Mucosa of rectum (tissue), 2 donors: ENCODE results near the gene ZNF581.
A peak's percentile ranks its signal among the peaks of the same experiment; 100 is the strongest.

Experiments
- H3K27ac ChIP-seq, 2 donors: one replicate each; pipeline ENCODE4 v1.7.0; 2013; ENCODE audit warnings: inconsistent platforms in 2 of 2, low read depth in 2 of 2, low read length in 2 of 2
- H3K27me3 ChIP-seq, 2 donors: one replicate each; pipeline ENCODE4 v1.7.0; 2013; ENCODE audit warnings: low read length in 2 of 2; ENCODE audit not compliant: control insufficient read depth in 2 of 2, insufficient read depth in 2 of 2
- H3K36me3 ChIP-seq, 2 donors: one replicate each; pipeline ENCODE4 v1.7.0; 2013; ENCODE audit warnings: low read length in 2 of 2; ENCODE audit not compliant: control insufficient read depth in 2 of 2, insufficient read depth in 2 of 2
- H3K4me1 ChIP-seq, 2 donors: one replicate each; pipeline ENCODE4 v1.7.0; 2013; ENCODE audit warnings: low read length in 2 of 2, mild to moderate bottlenecking in 1 of 2; ENCODE audit not compliant: control insufficient read depth in 2 of 2, insufficient read depth in 2 of 2
- H3K4me3 ChIP-seq, 2 donors: one replicate each; pipeline ENCODE4 v1.7.0; 2013; ENCODE audit warnings: low read length in 2 of 2
- H3K9ac ChIP-seq, 2 donors: one replicate each; pipeline ENCODE4 v1.7.0; 2013; ENCODE audit warnings: low read length in 2 of 2, low read depth in 1 of 2, mild to moderate bottlenecking in 1 of 2
- H3K9me3 ChIP-seq, 2 donors: one replicate each; pipeline ENCODE4 v1.7.0; 2013; ENCODE audit warnings: low read length in 2 of 2; ENCODE audit not compliant: control insufficient read depth in 2 of 2
- donor health status: healthy.
- donor health status: Normal muscosa, but diverticular disease.

The ZNF581 gene

DNA sequence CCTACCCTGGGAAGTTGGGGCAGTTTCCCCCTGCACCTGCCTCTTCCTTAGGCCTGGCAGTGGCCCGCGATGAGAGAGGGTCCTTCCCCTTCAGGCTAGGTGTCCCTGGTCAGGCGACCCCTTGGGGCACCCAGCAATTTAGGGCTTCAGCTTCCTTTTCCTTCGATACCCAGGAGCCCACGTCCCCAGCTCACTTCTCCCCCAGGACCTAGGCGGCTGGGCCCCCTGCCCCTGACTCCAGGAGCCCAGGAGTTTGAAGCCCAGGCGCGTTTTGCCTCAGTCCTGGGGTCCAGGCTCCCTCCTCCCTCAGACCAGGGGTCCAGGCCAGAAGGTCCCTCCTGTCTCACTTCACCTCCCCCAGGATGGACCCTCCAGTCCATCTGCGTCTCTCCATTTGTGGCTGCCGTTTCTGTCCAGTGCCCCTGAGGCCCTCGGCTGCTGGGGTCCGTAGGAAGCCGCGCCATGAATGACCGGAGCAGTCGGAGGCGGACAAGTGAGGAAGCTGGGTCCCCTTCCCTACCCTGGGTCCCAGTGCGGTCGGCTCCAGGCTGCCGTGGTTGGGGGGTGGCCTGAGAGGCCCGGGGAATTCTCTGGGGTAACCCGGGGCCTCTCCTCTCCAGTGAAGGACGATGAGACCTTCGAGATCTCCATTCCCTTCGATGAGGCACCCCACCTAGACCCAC lies 5.3 kb downstream of the ZNF581 start:
- H3K27ac ChIP-seq = peak overlapping the region in 1 of 2 donors; percentile 76
- no peaks in the 10 kb centered on the region for H3K27me3 ChIP-seq
- peaks cover 21 to 25% of the 10 kb centered on the region in 2 donors for H3K4me1 ChIP-seq
- H3K9me3 ChIP-seq = no peaks in the 10 kb centered on the region
- H3K9ac ChIP-seq = peak overlapping the region; percentile 68 to 77
- H3K36me3 ChIP-seq = peaks cover 3 to 12% of the 10 kb centered on the region in 2 donors
- peak overlapping the region; percentile 76 to 90 for H3K4me3 ChIP-seq

DNA sequence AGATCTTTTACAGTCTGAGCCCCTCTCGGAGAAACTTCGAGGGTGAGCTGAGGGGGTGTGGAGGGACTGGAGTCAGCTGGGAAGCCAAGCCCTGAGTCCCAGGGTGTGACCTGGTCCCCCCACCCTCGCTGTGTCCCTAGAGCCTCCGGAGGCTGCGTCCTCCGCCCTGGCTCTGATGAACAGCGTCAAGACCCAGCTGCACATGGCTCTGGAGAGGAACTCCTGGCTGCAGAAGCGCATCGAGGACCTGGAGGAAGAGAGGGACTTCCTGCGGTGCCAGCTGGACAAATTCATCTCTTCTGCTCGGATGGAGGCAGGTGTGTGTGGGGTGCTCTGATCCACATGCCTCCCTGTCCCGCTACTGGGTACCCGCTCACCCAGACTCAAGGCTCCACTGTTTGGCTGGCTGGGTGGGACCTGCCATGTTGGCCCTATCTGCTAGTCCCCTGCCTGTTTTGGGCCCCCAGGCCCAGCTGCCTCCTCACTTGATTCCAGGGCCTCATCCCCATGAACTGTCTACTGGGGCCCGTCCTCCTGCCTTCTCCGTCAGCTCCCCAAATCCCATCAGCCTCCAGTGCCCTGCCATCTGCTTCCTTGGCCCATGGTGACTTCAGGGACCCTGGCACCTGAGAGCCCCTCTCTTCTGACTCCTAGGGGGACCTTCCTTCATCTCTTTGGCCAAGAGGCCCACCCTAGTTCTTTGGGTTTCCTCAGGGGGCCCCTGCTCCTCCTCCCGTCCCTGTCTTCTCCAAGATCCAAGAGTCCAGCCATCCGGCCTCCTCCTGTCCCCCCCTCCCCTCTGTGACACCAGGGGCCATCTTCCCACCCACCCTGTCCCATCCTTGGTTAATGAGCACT lies 6.0 kb downstream of the ZNF581 start:
- H3K9me3 ChIP-seq = no peaks in the 10 kb centered on the region
- no peaks in the 10 kb centered on the region for H3K27me3 ChIP-seq
- no peak overlapping the region for H3K27ac ChIP-seq
- H3K4me3 ChIP-seq = peak overlapping the region in 1 of 2 donors; percentile 76
- H3K4me1 ChIP-seq = peaks cover 16 to 19% of the 10 kb centered on the region in 2 donors
- peaks cover 3 to 11% of the 10 kb centered on the region in 2 donors for H3K36me3 ChIP-seq
- no peak overlapping the region for H3K9ac ChIP-seq

DNA sequence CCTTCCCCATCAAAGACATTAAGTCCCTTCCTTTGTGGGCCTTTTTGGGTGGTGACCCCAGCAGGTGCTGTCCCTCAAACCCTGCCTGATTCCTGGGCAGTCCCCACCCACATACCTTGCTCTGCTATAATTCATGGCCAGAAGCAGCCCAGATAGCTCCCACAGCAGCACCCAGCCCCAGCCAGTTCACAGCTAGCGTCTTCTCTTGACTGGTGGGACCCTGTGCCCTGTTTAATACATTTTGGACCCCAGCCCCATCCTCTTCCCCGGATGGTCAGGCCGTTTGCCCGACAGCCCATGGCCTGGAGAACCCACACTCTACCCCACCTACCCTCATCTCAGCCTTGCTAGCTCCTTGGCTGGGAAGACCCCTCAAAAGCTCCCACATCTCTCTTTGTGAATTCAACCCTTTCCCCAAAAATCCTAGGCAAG lies 6.7 kb downstream of the ZNF581 start:
- Histone ChIP-seq H3K4me1 (peaks cover 11 to 19% of the 10 kb centered on the region in 2 donors), H3K9ac (no peak overlapping the region), H3K27me3 (no peaks in the 10 kb centered on the region), H3K9me3 (no peaks in the 10 kb centered on the region), H3K4me3 (no peak overlapping the region), H3K27ac (no peak overlapping the region), H3K36me3 (peaks cover 3 to 5% of the 10 kb centered on the region in 2 donors)

DNA sequence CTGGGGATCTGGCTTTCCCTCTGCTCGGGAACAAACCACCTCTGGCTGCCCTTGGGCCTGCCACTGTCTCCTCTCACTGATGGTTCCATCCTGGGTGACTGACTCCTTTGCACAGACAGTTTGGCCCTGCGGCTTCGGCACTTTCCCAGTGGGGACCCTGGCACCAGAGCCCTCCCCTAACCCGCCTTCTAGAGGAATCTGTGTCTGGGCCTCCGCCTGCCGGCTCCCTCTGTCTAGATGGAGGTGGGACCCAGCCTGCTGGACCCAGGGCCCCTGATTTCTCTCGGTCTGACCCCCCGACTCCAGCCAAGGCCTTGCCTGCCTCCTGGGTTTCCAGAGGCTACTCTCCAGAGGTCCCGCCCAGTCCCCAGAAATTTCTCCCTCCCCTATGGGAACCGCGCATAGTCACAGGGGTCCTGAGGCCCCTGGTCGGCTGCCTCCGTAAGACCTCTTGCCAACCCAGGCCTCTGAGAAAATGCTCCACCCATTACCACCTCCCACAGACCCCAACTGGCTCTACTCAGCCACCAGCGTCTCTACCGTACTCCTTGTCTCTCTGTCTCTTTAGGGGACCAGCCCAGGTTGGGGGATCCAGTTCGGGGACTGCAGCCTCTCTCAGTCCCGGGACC lies 7.3 kb downstream of the ZNF581 start:
- Histone ChIP-seq H3K4me1 (peaks cover 11 to 22% of the 10 kb centered on the region in 2 donors), H3K9me3 (no peaks in the 10 kb centered on the region), H3K27ac (no peak overlapping the region), H3K9ac (no peak overlapping the region), H3K4me3 (no peak overlapping the region), H3K27me3 (no peaks in the 10 kb centered on the region), H3K36me3 (no peaks in the 10 kb centered on the region)

DNA sequence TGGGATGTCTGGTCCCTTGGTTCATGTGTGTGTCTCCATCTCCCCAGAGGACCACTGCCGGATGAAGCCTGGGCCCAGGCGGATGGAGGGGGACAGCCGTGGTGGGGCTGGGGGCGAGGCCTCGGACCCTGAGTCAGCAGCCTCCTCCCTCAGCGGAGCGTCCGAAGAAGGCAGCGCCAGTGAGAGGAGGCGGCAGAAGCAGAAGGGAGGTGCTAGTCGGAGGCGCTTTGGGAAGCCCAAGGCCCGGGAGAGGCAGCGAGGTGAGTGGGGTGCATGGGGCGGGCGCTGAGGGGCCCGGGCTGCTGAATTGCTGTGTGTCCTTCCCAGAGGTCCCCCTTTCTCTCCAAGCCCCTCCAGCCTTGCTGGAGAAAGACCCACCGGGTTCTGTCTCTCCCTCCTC lies 7.8 kb downstream of the ZNF581 start:
- Histone ChIP-seq H3K4me3 (no peak overlapping the region), H3K9me3 (no peaks in the 10 kb centered on the region), H3K27ac (no peak overlapping the region), H3K4me1 (peaks cover 14 to 27% of the 10 kb centered on the region in 2 donors), H3K9ac (no peak overlapping the region), H3K27me3 (no peaks in the 10 kb centered on the region), H3K36me3 (no peaks in the 10 kb centered on the region)

DNA sequence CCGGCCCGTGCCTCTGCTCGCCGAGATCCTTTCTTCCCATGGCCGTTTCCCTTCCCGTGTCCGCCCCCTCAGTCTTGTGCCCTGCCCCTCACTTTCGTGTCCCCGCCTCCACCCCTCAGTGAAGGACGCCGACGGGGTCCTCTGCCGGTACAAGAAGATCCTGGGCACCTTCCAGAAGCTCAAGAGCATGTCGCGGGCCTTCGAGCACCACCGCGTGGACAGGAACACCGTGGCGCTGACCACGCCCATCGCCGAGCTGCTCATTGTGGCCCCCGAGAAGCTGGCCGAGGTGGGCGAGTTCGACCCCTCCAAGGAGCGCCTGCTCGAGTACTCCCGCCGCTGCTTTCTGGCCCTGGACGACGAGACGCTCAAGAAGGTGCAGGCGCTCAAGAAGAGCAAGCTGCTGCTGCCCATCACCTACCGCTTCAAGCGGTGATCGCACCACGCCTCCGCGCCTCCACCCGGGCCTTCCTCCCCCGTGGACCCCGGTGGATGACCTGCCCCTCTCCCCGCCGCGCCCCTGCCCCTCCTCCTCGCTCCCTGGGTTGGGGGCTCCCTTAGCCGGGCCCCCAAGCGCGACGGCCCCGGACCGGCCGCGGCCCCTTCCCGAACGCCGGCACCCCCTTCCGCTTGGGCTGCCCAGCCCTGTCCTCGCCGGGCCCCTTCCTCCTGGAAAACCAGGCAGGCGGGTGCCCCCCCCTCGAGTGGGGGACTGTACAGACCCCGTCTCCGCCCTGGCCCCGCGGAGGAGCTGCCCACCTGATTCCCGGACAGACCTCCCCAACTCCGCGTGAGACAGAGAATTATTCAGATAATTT lies 9.1 kb downstream of the ZNF581 start:
- H3K4me3 ChIP-seq = no peak overlapping the region
- no peaks in the 10 kb centered on the region for H3K9me3 ChIP-seq
- H3K27me3 ChIP-seq = no peaks in the 10 kb centered on the region
- peaks cover 24 to 34% of the 10 kb centered on the region in 2 donors for H3K4me1 ChIP-seq
- no peak overlapping the region for H3K9ac ChIP-seq
- no peaks in the 10 kb centered on the region for H3K36me3 ChIP-seq
- H3K27ac ChIP-seq = no peak overlapping the region

DNA sequence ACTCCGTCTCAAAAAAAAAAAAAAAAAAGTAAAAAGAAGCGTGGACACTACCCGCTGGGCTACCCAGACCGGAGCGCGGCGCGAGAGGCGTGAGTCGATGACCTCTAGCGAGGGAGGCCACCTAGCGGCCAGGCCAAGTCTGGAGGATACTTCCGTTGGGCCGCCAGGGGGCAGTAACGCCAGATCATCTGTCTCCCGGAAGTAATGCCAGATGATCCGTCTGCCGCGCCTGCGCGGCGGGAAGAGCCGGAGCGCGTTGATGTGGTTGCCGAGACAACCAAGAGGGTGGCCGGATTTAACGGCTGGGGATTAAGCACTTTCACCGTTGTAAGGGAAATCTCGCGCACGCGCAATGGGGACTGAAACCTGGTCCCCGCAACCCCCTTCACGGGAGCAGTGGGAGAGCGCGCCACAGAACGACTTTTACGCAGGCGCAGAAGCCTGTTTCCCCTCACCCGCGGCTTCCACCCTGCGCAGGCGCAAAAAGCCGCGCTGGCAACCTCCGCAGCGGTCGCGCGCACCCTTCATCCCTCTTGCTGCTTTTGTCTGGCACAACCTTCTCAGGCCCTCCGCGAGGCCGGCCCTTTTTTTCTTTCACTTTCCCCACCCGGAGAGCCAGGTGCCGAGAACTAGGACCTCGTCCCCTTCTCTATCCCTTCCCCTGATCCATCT lies 10.3 kb downstream of the ZNF581 start:
- H3K9ac ChIP-seq = peak overlapping the region; percentile 92 to 99
- no peaks in the 10 kb centered on the region for H3K9me3 ChIP-seq
- H3K36me3 ChIP-seq = peaks cover 1 to 3% of the 10 kb centered on the region in 2 donors
- H3K27ac ChIP-seq = peak overlapping the region; percentile 96 to 97
- no peaks in the 10 kb centered on the region for H3K27me3 ChIP-seq
- peaks cover 27 to 30% of the 10 kb centered on the region in 2 donors for H3K4me1 ChIP-seq
- peak overlapping the region; percentile 83 to 92 for H3K4me3 ChIP-seq

DNA sequence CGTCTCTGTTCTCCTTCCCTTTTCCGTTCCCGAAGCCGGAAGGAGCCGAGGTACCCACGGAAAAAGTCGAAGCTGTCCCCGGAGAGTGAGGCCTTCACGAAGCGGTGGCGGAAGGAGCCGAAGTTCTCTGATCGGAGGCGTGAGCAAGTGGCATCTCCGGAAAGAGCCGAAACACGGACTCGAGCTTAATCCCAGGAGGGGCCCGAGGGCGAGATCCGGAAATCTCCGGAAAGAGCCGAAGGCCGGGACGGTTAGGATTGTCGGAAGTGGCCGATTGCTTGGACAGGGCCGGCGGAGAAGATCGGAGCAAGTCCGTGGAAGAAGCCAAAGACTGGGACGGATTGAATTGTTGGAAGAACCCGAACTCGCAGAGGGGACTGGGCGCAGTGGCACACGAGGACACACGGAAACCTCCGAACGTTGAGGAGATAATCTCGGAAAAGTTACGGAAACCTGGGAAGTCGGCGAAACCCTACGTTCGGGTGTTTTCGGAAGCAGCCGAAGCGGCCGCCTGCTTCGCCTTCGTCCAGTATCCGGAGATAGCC lies 10.9 kb downstream of the ZNF581 start:
- Histone ChIP-seq H3K27me3 (no peaks in the 10 kb centered on the region), H3K9ac (peak overlapping the region; percentile 92 to 99), H3K27ac (peak overlapping the region; percentile 96 to 97), H3K4me1 (peaks cover 26 to 30% of the 10 kb centered on the region in 2 donors), H3K36me3 (peaks cover 5% of the 10 kb centered on the region in 2 donors), H3K4me3 (peak overlapping the region; percentile 83 to 92), H3K9me3 (no peaks in the 10 kb centered on the region)
